Measurements from ENCODE around the gene OCSTAMP. TPM values are rescaled to one million over a fixed set of nuclear protein-coding genes. Genes with fewer than 3 reads are reported as not detected.

The OCSTAMP gene
- polyA plus RNA-seq, 1 donor (not counting 4 experiments of a cell fraction or from before 2014, with no cell fraction given), result not detected

GRCh38 chr20:46501337-46501942 lies 49.0 kb downstream of the OCSTAMP start:
- Histone ChIP-seq H3K9ac (ENCODE audit: control insufficient read depth, extremely low read depth, insufficient read depth, low read length) (no peak overlapping the region), H3K79me2 (ENCODE audit: control insufficient read depth, insufficient read depth, low read length) (no peaks in the 10 kb centered on the region), H3K4me2 (ENCODE audit: control insufficient read depth, extremely low read depth, insufficient read depth, low read depth, low read length) (no peak overlapping the region), H3K9me1 (ENCODE audit: control insufficient read depth, extremely low read depth, insufficient read depth, low read length) (no peaks in the 10 kb centered on the region), H4K20me1 (ENCODE audit: control insufficient read depth, extremely low read depth, insufficient read depth, low read length) (no peaks in the 10 kb centered on the region), H3K27me3 (ENCODE audit: control insufficient read depth, extremely low read depth, insufficient read depth, low read length) (no peaks in the 10 kb centered on the region), H3K4me3 (ENCODE audit: control insufficient read depth in 2 of 3, extremely low read depth in 1 of 3, insufficient read depth in 2 of 3, low read depth in 1 of 3, low read length in 3 of 3) (no peak overlapping the region), H3K4me1 (ENCODE audit: control insufficient read depth, extremely low read depth, insufficient read depth, low read length) (no peaks in the 10 kb centered on the region), H3K9me3 (ENCODE audit: control insufficient read depth, low read depth, low read length) (peaks cover 8% of the 10 kb centered on the region), H2AFZ (ENCODE audit: control insufficient read depth, low read length) (no peak overlapping the region), H3K36me3 (ENCODE audit: control insufficient read depth in 2 of 2, extremely low read depth in 1 of 2, insufficient read depth in 2 of 2, low read length in 2 of 2) (no peaks in the 10 kb centered on the region), H3K27ac (ENCODE audit: control insufficient read depth, insufficient read depth, low read length) (no peak overlapping the region)
- FAIRE-seq (no peak), DNase-seq (ENCODE audit: low read depth, low spot score) (no peak)
- dilution Hi-C loops (cut with MboI; ENCODE audit: extremely low pct_ligation_motif_present, low sequenced_read_pairs), result no loop called here
- no peak for TF ChIP-seq EZH2 (IDR thresholded peaks at IDR 0.05; ENCODE audit: low read length)
- no peak for TF ChIP-seq CTCF (optimal IDR thresholded peaks at IDR 0.05 in 1 of 3, IDR thresholded peaks at IDR 0.05 in 1 of 3, conservative IDR thresholded peaks at IDR 0.05 in 1 of 3; ENCODE audit: extremely low read depth in 1 of 3, insufficient read depth in 2 of 3, low read length in 3 of 3)

- DNase-seq (ENCODE audit: low read depth, low spot score) (no peak), FAIRE-seq (no peak)
- no peaks in the 10 kb centered on the region for H3K36me3 ChIP-seq (ENCODE audit: control insufficient read depth in 2 of 2, extremely low read depth in 1 of 2, insufficient read depth in 2 of 2, low read length in 2 of 2)
- dilution Hi-C loops (cut with MboI; ENCODE audit: extremely low pct_ligation_motif_present, low sequenced_read_pairs), result no loop called here
- TF ChIP-seq EZH2 (IDR thresholded peaks at IDR 0.05; ENCODE audit: low read length) (no peak), CTCF (optimal IDR thresholded peaks at IDR 0.05 in 1 of 3, IDR thresholded peaks at IDR 0.05 in 1 of 3, conservative IDR thresholded peaks at IDR 0.05 in 1 of 3; ENCODE audit: extremely low read depth in 1 of 3, insufficient read depth in 2 of 3, low read length in 3 of 3) (no peak)
- no peaks in the 10 kb centered on the region for H3K9me3 ChIP-seq (ENCODE audit: control insufficient read depth, low read depth, low read length)
- H3K79me2 ChIP-seq (ENCODE audit: control insufficient read depth, insufficient read depth, low read length), result no peaks in the 10 kb centered on the region
- H3K27ac ChIP-seq (ENCODE audit: control insufficient read depth, insufficient read depth, low read length), result no peak overlapping the region
- H3K4me1 ChIP-seq (ENCODE audit: control insufficient read depth, extremely low read depth, insufficient read depth, low read length), result no peaks in the 10 kb centered on the region
- H3K27me3 ChIP-seq (ENCODE audit: control insufficient read depth, extremely low read depth, insufficient read depth, low read length), result no peaks in the 10 kb centered on the region
- no peaks in the 10 kb centered on the region for H3K9me1 ChIP-seq (ENCODE audit: control insufficient read depth, extremely low read depth, insufficient read depth, low read length)
- no peak overlapping the region for H2AFZ ChIP-seq (ENCODE audit: control insufficient read depth, low read length)
- no peaks in the 10 kb centered on the region for H4K20me1 ChIP-seq (ENCODE audit: control insufficient read depth, extremely low read depth, insufficient read depth, low read length)
- no peak overlapping the region for H3K9ac ChIP-seq (ENCODE audit: control insufficient read depth, extremely low read depth, insufficient read depth, low read length)
- no peak overlapping the region for H3K4me2 ChIP-seq (ENCODE audit: control insufficient read depth, extremely low read depth, insufficient read depth, low read depth, low read length)
- no peak overlapping the region for H3K4me3 ChIP-seq (ENCODE audit: control insufficient read depth in 2 of 3, extremely low read depth in 1 of 3, insufficient read depth in 2 of 3, low read depth in 1 of 3, low read length in 3 of 3)
Measured at GRCh38 chr20:46494077-46494476, 56.4 kb downstream of the OCSTAMP start.

All from keratinocyte (primary cell).